ENCODE measurements around the gene SORCS2.

The SORCS2 gene

DNA sequence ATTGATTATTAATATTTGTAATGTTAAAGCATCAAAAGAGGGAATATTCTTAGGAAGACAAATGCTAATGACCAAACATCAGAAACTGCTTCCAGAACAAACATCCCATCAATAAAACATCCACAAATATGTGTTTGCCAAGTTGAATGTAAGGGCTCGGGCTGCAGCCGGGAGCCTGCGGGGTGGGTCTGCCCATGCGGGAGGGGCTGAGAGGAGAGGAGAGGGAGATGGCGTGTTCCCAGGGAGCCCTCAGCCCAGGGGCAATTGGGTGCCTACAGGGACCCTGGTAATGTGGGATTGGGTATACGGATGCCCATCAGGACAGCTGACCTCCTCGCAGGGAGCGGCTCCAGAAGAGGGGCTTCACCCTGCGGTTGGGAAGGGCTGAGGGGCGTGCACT is 280.7 kb downstream of the SORCS2 start:
- Histone ChIP-seq H3K9me3 (ENCODE audit: control extremely low read depth in 1 of 5, control insufficient read depth in 4 of 5, insufficient read depth in 2 of 5, low read depth in 1 of 5, low read length in 4 of 5) (no peaks in the 10 kb centered on the region), H3K4me3 (ENCODE audit: control insufficient read depth in 1 of 7, extremely low read depth in 1 of 7, insufficient read depth in 4 of 7, low read depth in 2 of 7, low read length in 6 of 7) (no peak overlapping the region), H3K36me3 (ENCODE audit: control insufficient read depth in 4 of 4, insufficient read depth in 4 of 4, low read length in 3 of 4) (no peaks in the 10 kb centered on the region), H3K27me3 (replicated peaks in 2 of 5; ENCODE audit: control insufficient read depth in 4 of 5, insufficient read depth in 5 of 5, low read length in 4 of 5) (peaks cover 0 to 49% (median 9%) of the 10 kb centered on the region in 5 experiments), H3K27ac (ENCODE audit: insufficient read depth in 1 of 2, low read depth in 1 of 2, low read length in 2 of 2, poor library complexity in 1 of 2, severe bottlenecking in 2 of 2) (no peak overlapping the region), H3K4me1 (ENCODE audit: control extremely low read depth in 1 of 4, control insufficient read depth in 4 of 4, insufficient read depth in 4 of 4, low read length in 3 of 4) (no peaks in the 10 kb centered on the region)
- WGBS (ENCODE audit: insufficient coverage): 92% methylated on average over 5 of the region's 10 CpGs
- CTCF ChIA-PET: no interaction called here
- DNase-seq: no peak
- POLR2A ChIA-PET: no interaction called here

DNA sequence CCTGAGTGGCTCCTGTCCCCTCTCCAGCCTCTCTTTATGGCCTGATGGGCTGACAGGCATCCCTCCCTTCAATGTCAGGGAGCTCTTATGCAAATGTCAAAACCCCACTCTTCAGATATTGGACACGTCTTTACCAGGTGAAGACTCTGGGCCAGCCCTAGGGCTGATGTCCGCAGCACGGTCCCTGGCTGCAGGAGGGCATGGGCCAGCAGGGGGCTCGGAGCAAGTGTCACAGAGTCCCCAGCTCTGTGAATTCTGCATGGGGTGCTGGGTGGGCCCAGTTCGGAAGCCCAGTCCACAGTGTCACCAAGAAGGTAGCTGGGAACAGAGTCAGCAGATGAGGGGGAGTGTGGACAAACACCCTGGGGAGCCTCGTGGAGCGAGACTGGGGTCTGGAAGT is 282.0 kb downstream of the SORCS2 start:
- Histone ChIP-seq H3K27me3 (replicated peaks in 2 of 5; ENCODE audit: control insufficient read depth in 4 of 5, insufficient read depth in 5 of 5, low read length in 4 of 5) (peaks cover 0 to 46% (median 9%) of the 10 kb centered on the region in 5 experiments), H3K27ac (ENCODE audit: insufficient read depth in 1 of 2, low read depth in 1 of 2, low read length in 2 of 2, poor library complexity in 1 of 2, severe bottlenecking in 2 of 2) (no peak overlapping the region), H3K9me3 (ENCODE audit: control extremely low read depth in 1 of 5, control insufficient read depth in 4 of 5, insufficient read depth in 2 of 5, low read depth in 1 of 5, low read length in 4 of 5) (no peaks in the 10 kb centered on the region), H3K4me3 (ENCODE audit: control insufficient read depth in 1 of 7, extremely low read depth in 1 of 7, insufficient read depth in 4 of 7, low read depth in 2 of 7, low read length in 6 of 7) (no peak overlapping the region), H3K4me1 (ENCODE audit: control extremely low read depth in 1 of 4, control insufficient read depth in 4 of 4, insufficient read depth in 4 of 4, low read length in 3 of 4) (no peaks in the 10 kb centered on the region), H3K36me3 (ENCODE audit: control insufficient read depth in 4 of 4, insufficient read depth in 4 of 4, low read length in 3 of 4) (no peaks in the 10 kb centered on the region)
- CTCF ChIA-PET: no interaction called here
- DNase-seq: no peak
- POLR2A ChIA-PET: no interaction called here
- WGBS (ENCODE audit: insufficient coverage): 65% methylated on average over 7 of the region's 7 CpGs

DNA sequence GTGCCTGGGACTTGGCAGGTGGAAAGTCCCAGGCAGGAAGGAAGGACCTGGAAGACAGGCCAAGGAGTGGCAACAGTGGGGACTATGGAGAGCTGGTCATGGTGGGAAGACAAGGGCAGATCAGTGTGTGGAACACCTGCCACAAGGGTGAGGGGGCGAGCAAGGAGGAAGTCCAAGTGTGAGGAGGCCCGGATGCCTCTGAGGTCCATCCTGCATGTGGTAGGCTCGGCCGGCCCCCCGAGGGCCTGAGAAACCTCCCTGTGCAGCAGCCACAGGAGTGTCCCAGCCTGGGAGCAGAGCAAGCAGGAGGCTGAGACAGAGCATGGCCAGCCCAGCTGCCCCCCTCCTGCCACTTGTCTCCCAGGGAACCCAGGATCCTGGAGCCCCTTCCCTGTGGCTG is 282.9 kb downstream of the SORCS2 start:
- Histone ChIP-seq H3K9me3 (ENCODE audit: control extremely low read depth in 1 of 5, control insufficient read depth in 4 of 5, insufficient read depth in 2 of 5, low read depth in 1 of 5, low read length in 4 of 5) (no peaks in the 10 kb centered on the region), H3K27me3 (replicated peaks in 2 of 5; ENCODE audit: control insufficient read depth in 4 of 5, insufficient read depth in 5 of 5, low read length in 4 of 5) (peaks cover 0 to 49% (median 9%) of the 10 kb centered on the region in 5 experiments), H3K4me3 (ENCODE audit: control insufficient read depth in 1 of 7, extremely low read depth in 1 of 7, insufficient read depth in 4 of 7, low read depth in 2 of 7, low read length in 6 of 7) (no peak overlapping the region), H3K4me1 (ENCODE audit: control extremely low read depth in 1 of 4, control insufficient read depth in 4 of 4, insufficient read depth in 4 of 4, low read length in 3 of 4) (no peaks in the 10 kb centered on the region), H3K27ac (ENCODE audit: insufficient read depth in 1 of 2, low read depth in 1 of 2, low read length in 2 of 2, poor library complexity in 1 of 2, severe bottlenecking in 2 of 2) (no peak overlapping the region), H3K36me3 (ENCODE audit: control insufficient read depth in 4 of 4, insufficient read depth in 4 of 4, low read length in 3 of 4) (no peaks in the 10 kb centered on the region)
- WGBS (ENCODE audit: insufficient coverage): 93% methylated on average over 5 of the region's 5 CpGs
- DNase-seq: no peak
- CTCF ChIA-PET: no interaction called here
- POLR2A ChIA-PET: no interaction called here

DNA sequence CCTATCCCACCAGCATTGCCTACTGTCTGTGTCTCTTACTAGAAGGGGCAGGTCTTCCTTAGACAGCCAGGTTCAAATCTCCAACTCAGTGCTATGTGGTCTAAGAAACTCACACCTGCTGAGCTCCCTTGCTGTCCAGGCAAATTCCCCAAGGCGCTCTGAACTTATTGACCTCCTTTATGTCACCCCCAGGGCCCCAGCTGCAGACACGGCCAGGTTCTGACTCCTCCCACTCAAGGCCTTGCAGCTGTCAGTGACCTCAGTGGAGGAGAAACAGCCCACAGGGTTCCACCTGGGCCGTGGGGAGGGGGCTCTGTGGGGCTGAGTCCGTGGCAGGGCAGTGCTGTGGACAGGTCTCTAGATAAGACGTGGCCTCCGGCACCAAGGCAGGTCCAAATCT is 284.5 kb downstream of the SORCS2 start:
- Histone ChIP-seq H3K27ac (ENCODE audit: insufficient read depth in 1 of 2, low read depth in 1 of 2, low read length in 2 of 2, poor library complexity in 1 of 2, severe bottlenecking in 2 of 2) (no peak overlapping the region), H3K4me3 (ENCODE audit: control insufficient read depth in 1 of 7, extremely low read depth in 1 of 7, insufficient read depth in 4 of 7, low read depth in 2 of 7, low read length in 6 of 7) (no peak overlapping the region), H3K4me1 (ENCODE audit: control extremely low read depth in 1 of 4, control insufficient read depth in 4 of 4, insufficient read depth in 4 of 4, low read length in 3 of 4) (no peaks in the 10 kb centered on the region), H3K27me3 (replicated peaks in 2 of 5; ENCODE audit: control insufficient read depth in 4 of 5, insufficient read depth in 5 of 5, low read length in 4 of 5) (peaks cover 0 to 37% (median 9%) of the 10 kb centered on the region in 5 experiments), H3K36me3 (ENCODE audit: control insufficient read depth in 4 of 4, insufficient read depth in 4 of 4, low read length in 3 of 4) (no peaks in the 10 kb centered on the region), H3K9me3 (ENCODE audit: control extremely low read depth in 1 of 5, control insufficient read depth in 4 of 5, insufficient read depth in 2 of 5, low read depth in 1 of 5, low read length in 4 of 5) (peaks cover 0 to 2% (median 0%) of the 10 kb centered on the region in 5 experiments)
- DNase-seq: no peak
- 80% methylated on average over 6 of the region's 6 CpGs for WGBS (ENCODE audit: insufficient coverage)
- POLR2A ChIA-PET: no interaction called here
- CTCF ChIA-PET: no interaction called here

DNA sequence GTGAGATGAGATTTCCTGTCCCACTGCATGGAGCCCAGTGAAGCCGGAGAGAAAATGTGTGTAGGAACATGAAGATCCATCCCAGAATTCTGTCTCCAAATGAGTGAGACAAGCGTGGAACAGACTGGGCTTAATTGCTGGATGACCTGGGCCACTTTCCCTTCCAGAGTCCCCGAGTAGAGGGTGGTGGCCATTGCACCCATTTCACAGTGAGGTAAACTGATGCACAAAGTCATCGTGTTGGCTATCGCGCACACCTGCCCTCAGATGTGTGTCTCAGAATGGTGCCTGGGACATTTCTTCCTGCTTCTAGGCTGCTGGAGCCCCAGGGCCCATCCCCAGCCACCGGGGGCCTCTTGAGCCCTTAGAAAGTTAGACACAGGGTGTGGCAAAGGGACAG is 285.4 kb downstream of the SORCS2 start:
- Histone ChIP-seq H3K4me3 (ENCODE audit: control insufficient read depth in 1 of 7, extremely low read depth in 1 of 7, insufficient read depth in 4 of 7, low read depth in 2 of 7, low read length in 6 of 7) (no peak overlapping the region), H3K36me3 (ENCODE audit: control insufficient read depth in 4 of 4, insufficient read depth in 4 of 4, low read length in 3 of 4) (no peaks in the 10 kb centered on the region), H3K9me3 (ENCODE audit: control extremely low read depth in 1 of 5, control insufficient read depth in 4 of 5, insufficient read depth in 2 of 5, low read depth in 1 of 5, low read length in 4 of 5) (peaks cover 0 to 2% (median 0%) of the 10 kb centered on the region in 5 experiments), H3K4me1 (ENCODE audit: control extremely low read depth in 1 of 4, control insufficient read depth in 4 of 4, insufficient read depth in 4 of 4, low read length in 3 of 4) (no peaks in the 10 kb centered on the region), H3K27me3 (replicated peaks in 2 of 5; ENCODE audit: control insufficient read depth in 4 of 5, insufficient read depth in 5 of 5, low read length in 4 of 5) (peaks cover 0 to 28% (median 3%) of the 10 kb centered on the region in 5 experiments), H3K27ac (ENCODE audit: insufficient read depth in 1 of 2, low read depth in 1 of 2, low read length in 2 of 2, poor library complexity in 1 of 2, severe bottlenecking in 2 of 2) (no peak overlapping the region)
- no peak for DNase-seq
- ChIA-PET CTCF (no interaction called here), POLR2A (no interaction called here)
- WGBS (ENCODE audit: insufficient coverage): 94% methylated on average over 7 of the region's 7 CpGs

DNA sequence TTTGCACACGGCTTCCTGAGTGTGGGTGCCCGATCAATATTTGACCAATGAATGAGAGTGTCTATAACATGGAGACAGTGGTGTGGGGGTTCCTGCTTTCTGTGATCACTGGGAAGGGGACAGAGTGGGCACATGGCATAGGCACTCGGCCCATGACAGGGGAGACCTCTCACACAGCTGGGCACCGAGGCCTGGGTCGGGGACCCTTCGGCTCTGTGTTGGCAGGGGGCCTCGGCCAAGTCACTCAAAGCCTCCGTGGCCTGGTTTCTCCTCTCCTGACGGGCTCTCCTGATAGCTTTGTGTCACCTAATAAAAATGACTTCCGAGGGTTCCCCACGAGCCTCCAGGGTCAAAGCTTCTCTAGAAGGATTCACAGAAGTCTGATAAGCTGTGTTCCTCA is 286.3 kb downstream of the SORCS2 start:
- Histone ChIP-seq H3K27ac (ENCODE audit: insufficient read depth in 1 of 2, low read depth in 1 of 2, low read length in 2 of 2, poor library complexity in 1 of 2, severe bottlenecking in 2 of 2) (no peak overlapping the region), H3K9me3 (ENCODE audit: control extremely low read depth in 1 of 5, control insufficient read depth in 4 of 5, insufficient read depth in 2 of 5, low read depth in 1 of 5, low read length in 4 of 5) (peaks cover 0 to 4% (median 0%) of the 10 kb centered on the region in 5 experiments), H3K4me3 (ENCODE audit: control insufficient read depth in 1 of 7, extremely low read depth in 1 of 7, insufficient read depth in 4 of 7, low read depth in 2 of 7, low read length in 6 of 7) (no peak overlapping the region), H3K4me1 (ENCODE audit: control extremely low read depth in 1 of 4, control insufficient read depth in 4 of 4, insufficient read depth in 4 of 4, low read length in 3 of 4) (no peaks in the 10 kb centered on the region), H3K36me3 (ENCODE audit: control insufficient read depth in 4 of 4, insufficient read depth in 4 of 4, low read length in 3 of 4) (no peaks in the 10 kb centered on the region), H3K27me3 (replicated peaks in 2 of 5; ENCODE audit: control insufficient read depth in 4 of 5, insufficient read depth in 5 of 5, low read length in 4 of 5) (peaks cover 0 to 22% (median 3%) of the 10 kb centered on the region in 5 experiments)
- DNase-seq: no peak
- WGBS (ENCODE audit: insufficient coverage): 68% methylated on average over 8 of the region's 11 CpGs
- POLR2A ChIA-PET: no interaction called here
- CTCF ChIA-PET: interaction anchor here (1.4 kb wide), 1 partner anchor 17 kb away, joined by 3 read pairs; no protein-coding TSS in a partner anchor

GRCh38 chr4:7480423-7480822 is 288.1 kb downstream of the SORCS2 start:
- H3K4me1 ChIP-seq (ENCODE audit: control extremely low read depth in 1 of 4, control insufficient read depth in 4 of 4, insufficient read depth in 4 of 4, low read length in 3 of 4): no peaks in the 10 kb centered on the region
- H3K4me3 ChIP-seq (ENCODE audit: control insufficient read depth in 1 of 7, extremely low read depth in 1 of 7, insufficient read depth in 4 of 7, low read depth in 2 of 7, low read length in 6 of 7): no peak overlapping the region
- 91% methylated on average over 15 of the region's 16 CpGs for WGBS (ENCODE audit: insufficient coverage)
- ChIA-PET POLR2A (no interaction called here), CTCF (no interaction called here)
- no peak overlapping the region for H3K27ac ChIP-seq (ENCODE audit: insufficient read depth in 1 of 2, low read depth in 1 of 2, low read length in 2 of 2, poor library complexity in 1 of 2, severe bottlenecking in 2 of 2)
- peaks cover 0 to 29% (median 5%) of the 10 kb centered on the region in 5 experiments for H3K27me3 ChIP-seq (replicated peaks in 2 of 5; ENCODE audit: control insufficient read depth in 4 of 5, insufficient read depth in 5 of 5, low read length in 4 of 5)
- no peaks in the 10 kb centered on the region for H3K36me3 ChIP-seq (ENCODE audit: control insufficient read depth in 4 of 4, insufficient read depth in 4 of 4, low read length in 3 of 4)
- H3K9me3 ChIP-seq (ENCODE audit: control extremely low read depth in 1 of 5, control insufficient read depth in 4 of 5, insufficient read depth in 2 of 5, low read depth in 1 of 5, low read length in 4 of 5): peaks cover 0 to 4% (median 0%) of the 10 kb centered on the region in 5 experiments
- DNase-seq: no peak

All from common myeloid progenitor, CD34-positive (primary cell).